GM23338 (cell line): Measurements from ENCODE around the gene RBM43. TPM values are rescaled to one million over a fixed set of nuclear protein-coding genes. Genes with fewer than 3 reads are reported as not detected.

Experiments used
- ATAC-seq: fragments of 200-7000 bp; cut with Tn5 transposase; 3 replicates; pipeline ENCODE4 v1.9.1; 2020
- DNase-seq: peaks from one replicate; pipeline ENCODE4 v3.0.0-alpha.2; 2015; ENCODE audit warnings: low spot score
- H2AFZ ChIP-seq: fragments of 200-600 bp; sonication (generic); 2 replicates; pipeline ENCODE4 v1.8.0; 2016; ENCODE audit warnings: antibody characterized with exemption, mild to moderate bottlenecking, moderate library complexity
- H3F3A ChIP-seq: fragments of 200-600 bp; sonication (generic); replicated peaks from 2 replicates; pipeline ENCODE4 v1.8.0; 2017; ENCODE audit warnings: antibody characterized with exemption, mixed run types, low read depth
- H3K27ac ChIP-seq: fragments of 200-600 bp; sonication (generic); 2 replicates; pipeline ENCODE4 v1.6.1; 2016; ENCODE audit warnings: low read depth
- H3K27me3 ChIP-seq: fragments of 200-600 bp; sonication (generic); 2 replicates; pipeline ENCODE4 v1.8.0; 2016; ENCODE audit warnings: mild to moderate bottlenecking, mixed run types, moderate library complexity; ENCODE audit not compliant: insufficient read depth
- H3K36me3 ChIP-seq: fragments of 200-600 bp; sonication (generic); 2 replicates; pipeline ENCODE4 v1.8.0; 2016; ENCODE audit warnings: mild to moderate bottlenecking; ENCODE audit not compliant: insufficient read depth
- H3K4me1 ChIP-seq: fragments of 200-600 bp; sonication (generic); 2 replicates; pipeline ENCODE4 v1.8.0; 2016; ENCODE audit warnings: mild to moderate bottlenecking, moderate library complexity; ENCODE audit not compliant: insufficient read depth
- H3K4me2 ChIP-seq: fragments of 200-600 bp; sonication (generic); 2 replicates; pipeline ENCODE4 v1.7.1; 2017; ENCODE audit warnings: mixed run types
- H3K4me3 ChIP-seq: fragments of 200-600 bp; sonication (generic); 2 replicates; pipeline ENCODE4 v1.6.1; 2016; ENCODE audit warnings: mixed run types
- H3K79me2 ChIP-seq: fragments of 200-600 bp; sonication (generic); replicated peaks from 2 replicates; pipeline ENCODE4 v1.8.0; 2017; ENCODE audit warnings: mild to moderate bottlenecking; ENCODE audit not compliant: insufficient read depth
- H3K9me2 ChIP-seq: fragments of 200-600 bp; sonication (generic); 2 replicates; pipeline ENCODE4 v1.8.0; 2017; ENCODE audit not compliant: insufficient read depth
- H4K20me1 ChIP-seq: fragments of 200-600 bp; sonication (generic); replicated peaks from 2 replicates; pipeline ENCODE4 v1.8.0; 2017; ENCODE audit warnings: mild to moderate bottlenecking; ENCODE audit not compliant: insufficient read depth
- H3K27ac Mint-ChIP-seq: 2 replicates; pipeline ENCODE4 v1.8.0; 2020; ENCODE audit warnings: inconsistent platforms, mild to moderate bottlenecking, moderate library complexity, mixed read lengths
- H3K27me3 Mint-ChIP-seq: 3 replicates; pipeline ENCODE4 v1.8.0; 2022; ENCODE audit warnings: low read depth, mild to moderate bottlenecking, moderate library complexity, mixed read lengths, inconsistent platforms; ENCODE audit not compliant: insufficient read depth, poor library complexity
- H3K36me3 Mint-ChIP-seq: 3 replicates; pipeline ENCODE4 v1.8.0; 2021; ENCODE audit warnings: low read depth, mild to moderate bottlenecking, inconsistent platforms, moderate library complexity, mixed read lengths
- H3K4me1 Mint-ChIP-seq: 3 replicates; pipeline ENCODE4 v1.8.0; 2020; ENCODE audit warnings: mild to moderate bottlenecking, inconsistent platforms, mixed read lengths
- H3K4me3 Mint-ChIP-seq: 3 replicates; pipeline ENCODE4 v1.8.0; 2021; ENCODE audit warnings: moderate library complexity, mild to moderate bottlenecking, inconsistent platforms, mixed read lengths
- H3K9me3 Mint-ChIP-seq: 3 replicates; pipeline ENCODE4 v1.8.0; 2020; ENCODE audit warnings: moderate library complexity, mild to moderate bottlenecking, inconsistent platforms, mixed read lengths
- CREB1 ChIP-seq: fragments of 250-450 bp; sonication (Bioruptor Pico); IDR thresholded peaks from 2 replicates; pipeline ENCODE4 v1.5.0; 2020; ENCODE audit warnings: low read depth, mild to moderate bottlenecking, moderate library complexity
- EZH2 ChIP-seq: fragments of 200-600 bp; sonication (generic); IDR thresholded peaks from one replicate; pipeline ENCODE4 v1.8.0; 2017; ENCODE audit warnings: antibody characterized with exemption, mild to moderate bottlenecking, low read depth; ENCODE audit not compliant: unreplicated experiment
- EZH2phosphoT487 ChIP-seq: fragments of 200-600 bp; sonication (generic); IDR thresholded peaks from one replicate; pipeline ENCODE4 v1.8.1; 2018; ENCODE audit warnings: antibody characterized with exemption; ENCODE audit not compliant: unreplicated experiment
- polyA plus RNA-seq: library from polyadenylated mRNA; unstranded; fragments of >200 nt; fragmentation: Nextera tagmentation; extraction: Ambion mirVana; gene quantifications from 2 replicates; pipeline ENCODE4 v1.2.1, GENCODE V29; 2016
- total RNA-seq: library from RNA; depleted of rRNA; stranded (reverse); fragments of >200 nt; shearing (Covaris generic); gene quantifications from 2 replicates; pipeline ENCODE4 v1.2.3, GENCODE V29; 2014
- TF ChIP-seq, protein P1 (sequence below): IDR thresholded peaks from one replicate; pipeline ENCODE4 v1.6.1; 2018; ENCODE audit warnings: antibody characterized with exemption; ENCODE audit not compliant: unreplicated experiment
- TF ChIP-seq, protein P2 (sequence below): fragments of 250-450 bp; sonication (Bioruptor Pico); IDR thresholded peaks from 2 replicates; pipeline ENCODE4 v1.5.0; 2020; ENCODE audit warnings: mild to moderate bottlenecking, moderate library complexity

RBM43 gene
- total and polyA plus RNA-seq, 2 experiments from 2014 or later = 3.3 to 3.4 TPM

DNA sequence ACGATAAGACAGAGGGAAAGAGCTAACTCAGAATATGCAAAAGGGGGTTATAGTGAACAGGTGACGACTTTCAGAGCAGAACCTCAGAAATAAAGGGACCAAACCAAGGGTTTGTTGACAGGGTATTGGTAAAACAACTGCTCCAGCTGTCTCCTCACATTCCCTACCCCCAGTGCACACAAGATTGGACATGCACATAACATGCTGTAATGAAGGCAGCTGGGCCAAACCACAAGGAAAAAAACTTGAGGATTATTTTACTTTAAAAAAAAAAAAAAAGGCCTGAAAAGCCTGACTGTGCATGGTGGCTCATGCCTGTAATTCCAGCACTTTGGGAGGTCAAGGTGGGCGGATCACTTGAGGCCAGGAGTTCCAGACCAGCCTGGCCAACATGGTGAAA, 3.5 kb downstream of the RBM43 start (continued):
- TF ChIP-seq, protein P1, sequence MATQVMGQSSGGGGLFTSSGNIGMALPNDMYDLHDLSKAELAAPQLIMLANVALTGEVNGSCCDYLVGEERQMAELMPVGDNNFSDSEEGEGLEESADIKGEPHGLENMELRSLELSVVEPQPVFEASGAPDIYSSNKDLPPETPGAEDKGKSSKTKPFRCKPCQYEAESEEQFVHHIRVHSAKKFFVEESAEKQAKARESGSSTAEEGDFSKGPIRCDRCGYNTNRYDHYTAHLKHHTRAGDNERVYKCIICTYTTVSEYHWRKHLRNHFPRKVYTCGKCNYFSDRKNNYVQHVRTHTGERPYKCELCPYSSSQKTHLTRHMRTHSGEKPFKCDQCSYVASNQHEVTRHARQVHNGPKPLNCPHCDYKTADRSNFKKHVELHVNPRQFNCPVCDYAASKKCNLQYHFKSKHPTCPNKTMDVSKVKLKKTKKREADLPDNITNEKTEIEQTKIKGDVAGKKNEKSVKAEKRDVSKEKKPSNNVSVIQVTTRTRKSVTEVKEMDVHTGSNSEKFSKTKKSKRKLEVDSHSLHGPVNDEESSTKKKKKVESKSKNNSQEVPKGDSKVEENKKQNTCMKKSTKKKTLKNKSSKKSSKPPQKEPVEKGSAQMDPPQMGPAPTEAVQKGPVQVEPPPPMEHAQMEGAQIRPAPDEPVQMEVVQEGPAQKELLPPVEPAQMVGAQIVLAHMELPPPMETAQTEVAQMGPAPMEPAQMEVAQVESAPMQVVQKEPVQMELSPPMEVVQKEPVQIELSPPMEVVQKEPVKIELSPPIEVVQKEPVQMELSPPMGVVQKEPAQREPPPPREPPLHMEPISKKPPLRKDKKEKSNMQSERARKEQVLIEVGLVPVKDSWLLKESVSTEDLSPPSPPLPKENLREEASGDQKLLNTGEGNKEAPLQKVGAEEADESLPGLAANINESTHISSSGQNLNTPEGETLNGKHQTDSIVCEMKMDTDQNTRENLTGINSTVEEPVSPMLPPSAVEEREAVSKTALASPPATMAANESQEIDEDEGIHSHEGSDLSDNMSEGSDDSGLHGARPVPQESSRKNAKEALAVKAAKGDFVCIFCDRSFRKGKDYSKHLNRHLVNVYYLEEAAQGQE = no peak

DNA sequence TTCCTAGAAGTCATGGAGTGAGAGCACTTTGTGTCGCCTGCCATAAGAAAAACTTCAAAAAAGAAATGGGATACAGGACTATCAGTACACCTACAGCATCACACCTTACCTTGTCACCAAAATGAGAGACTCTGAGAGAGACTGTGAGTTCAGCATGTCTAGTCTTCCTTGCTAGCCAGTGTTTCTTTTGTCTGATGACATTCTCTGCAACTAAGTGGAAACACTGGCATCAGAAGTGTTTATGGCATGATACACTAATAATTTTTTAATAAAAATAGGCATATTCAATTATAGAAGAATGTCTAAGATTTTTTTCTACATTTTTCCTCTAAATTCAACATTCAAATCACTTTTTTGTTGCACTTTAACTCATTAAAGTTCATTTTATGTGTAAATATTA, 9.0 kb downstream of the RBM43 start:
- Histone ChIP-seq H3K27me3 (no peaks in the 10 kb centered on the region), H4K20me1 (no peaks in the 10 kb centered on the region), H3K4me3 (no peak overlapping the region), H3K4me1 (no peaks in the 10 kb centered on the region), H3K27ac (no peak overlapping the region), H2AFZ (no peak overlapping the region), H3K4me2 (no peak overlapping the region), H3K79me2 (no peaks in the 10 kb centered on the region), H3F3A (no peaks in the 10 kb centered on the region), H3K36me3 (peaks cover 15% of the 10 kb centered on the region), H3K9me2 (no peaks in the 10 kb centered on the region)
- Mint-ChIP-seq H3K9me3 (peaks cover 18% of the 10 kb centered on the region), H3K4me3 (no peak overlapping the region), H3K36me3 (peaks cover 40% of the 10 kb centered on the region), H3K4me1 (no peaks in the 10 kb centered on the region), H3K27me3 (peaks cover 1% of the 10 kb centered on the region), H3K27ac (no peak overlapping the region)
- DNase-seq (no peak), ATAC-seq (no peak)
- TF ChIP-seq EZH2 = no peak
- TF ChIP-seq CREB1 (CRISPR knock-in tag) = no peak
- no peak for TF ChIP-seq EZH2phosphoT487
- TF ChIP-seq, protein P2, sequence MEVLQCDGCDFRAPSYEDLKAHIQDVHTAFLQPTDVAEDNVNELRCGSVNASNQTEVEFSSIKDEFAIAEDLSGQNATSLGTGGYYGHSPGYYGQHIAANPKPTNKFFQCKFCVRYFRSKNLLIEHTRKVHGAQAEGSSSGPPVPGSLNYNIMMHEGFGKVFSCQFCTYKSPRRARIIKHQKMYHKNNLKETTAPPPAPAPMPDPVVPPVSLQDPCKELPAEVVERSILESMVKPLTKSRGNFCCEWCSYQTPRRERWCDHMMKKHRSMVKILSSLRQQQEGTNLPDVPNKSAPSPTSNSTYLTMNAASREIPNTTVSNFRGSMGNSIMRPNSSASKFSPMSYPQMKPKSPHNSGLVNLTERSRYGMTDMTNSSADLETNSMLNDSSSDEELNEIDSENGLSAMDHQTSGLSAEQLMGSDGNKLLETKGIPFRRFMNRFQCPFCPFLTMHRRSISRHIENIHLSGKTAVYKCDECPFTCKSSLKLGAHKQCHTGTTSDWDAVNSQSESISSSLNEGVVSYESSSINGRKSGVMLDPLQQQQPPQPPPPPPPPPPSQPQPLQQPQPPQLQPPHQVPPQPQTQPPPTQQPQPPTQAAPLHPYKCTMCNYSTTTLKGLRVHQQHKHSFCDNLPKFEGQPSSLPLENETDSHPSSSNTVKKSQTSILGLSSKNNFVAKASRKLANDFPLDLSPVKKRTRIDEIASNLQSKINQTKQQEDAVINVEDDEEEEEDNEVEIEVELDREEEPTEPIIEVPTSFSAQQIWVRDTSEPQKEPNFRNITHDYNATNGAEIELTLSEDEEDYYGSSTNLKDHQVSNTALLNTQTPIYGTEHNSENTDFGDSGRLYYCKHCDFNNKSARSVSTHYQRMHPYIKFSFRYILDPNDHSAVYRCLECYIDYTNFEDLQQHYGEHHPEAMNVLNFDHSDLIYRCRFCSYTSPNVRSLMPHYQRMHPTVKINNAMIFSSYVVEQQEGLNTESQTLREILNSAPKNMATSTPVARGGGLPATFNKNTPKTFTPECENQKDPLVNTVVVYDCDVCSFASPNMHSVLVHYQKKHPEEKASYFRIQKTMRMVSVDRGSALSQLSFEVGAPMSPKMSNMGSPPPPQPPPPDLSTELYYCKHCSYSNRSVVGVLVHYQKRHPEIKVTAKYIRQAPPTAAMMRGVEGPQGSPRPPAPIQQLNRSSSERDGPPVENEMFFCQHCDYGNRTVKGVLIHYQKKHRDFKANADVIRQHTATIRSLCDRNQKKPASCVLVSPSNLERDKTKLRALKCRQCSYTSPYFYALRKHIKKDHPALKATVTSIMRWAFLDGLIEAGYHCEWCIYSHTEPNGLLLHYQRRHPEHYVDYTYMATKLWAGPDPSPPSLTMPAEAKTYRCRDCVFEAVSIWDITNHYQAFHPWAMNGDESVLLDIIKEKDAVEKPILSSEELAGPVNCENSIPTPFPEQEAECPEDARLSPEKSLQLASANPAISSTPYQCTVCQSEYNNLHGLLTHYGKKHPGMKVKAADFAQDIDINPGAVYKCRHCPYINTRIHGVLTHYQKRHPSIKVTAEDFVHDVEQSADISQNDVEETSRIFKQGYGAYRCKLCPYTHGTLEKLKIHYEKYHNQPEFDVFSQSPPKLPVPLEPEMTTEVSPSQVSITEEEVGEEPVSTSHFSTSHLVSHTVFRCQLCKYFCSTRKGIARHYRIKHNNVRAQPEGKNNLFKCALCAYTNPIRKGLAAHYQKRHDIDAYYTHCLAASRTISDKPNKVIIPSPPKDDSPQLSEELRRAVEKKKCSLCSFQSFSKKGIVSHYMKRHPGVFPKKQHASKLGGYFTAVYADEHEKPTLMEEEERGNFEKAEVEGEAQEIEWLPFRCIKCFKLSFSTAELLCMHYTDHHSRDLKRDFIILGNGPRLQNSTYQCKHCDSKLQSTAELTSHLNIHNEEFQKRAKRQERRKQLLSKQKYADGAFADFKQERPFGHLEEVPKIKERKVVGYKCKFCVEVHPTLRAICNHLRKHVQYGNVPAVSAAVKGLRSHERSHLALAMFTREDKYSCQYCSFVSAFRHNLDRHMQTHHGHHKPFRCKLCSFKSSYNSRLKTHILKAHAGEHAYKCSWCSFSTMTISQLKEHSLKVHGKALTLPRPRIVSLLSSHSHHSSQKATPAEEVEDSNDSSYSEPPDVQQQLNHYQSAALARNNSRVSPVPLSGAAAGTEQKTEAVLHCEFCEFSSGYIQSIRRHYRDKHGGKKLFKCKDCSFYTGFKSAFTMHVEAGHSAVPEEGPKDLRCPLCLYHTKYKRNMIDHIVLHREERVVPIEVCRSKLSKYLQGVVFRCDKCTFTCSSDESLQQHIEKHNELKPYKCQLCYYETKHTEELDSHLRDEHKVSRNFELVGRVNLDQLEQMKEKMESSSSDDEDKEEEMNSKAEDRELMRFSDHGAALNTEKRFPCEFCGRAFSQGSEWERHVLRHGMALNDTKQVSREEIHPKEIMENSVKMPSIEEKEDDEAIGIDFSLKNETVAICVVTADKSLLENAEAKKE = no peak
